ENCODE measurements around the gene PRDX6. TPM values are rescaled to one million over a fixed set of nuclear protein-coding genes. Genes with fewer than 3 reads are reported as not detected.

The PRDX6 gene
- total RNA-seq, 1 donor from 2014 or later = 129 TPM

DNA sequence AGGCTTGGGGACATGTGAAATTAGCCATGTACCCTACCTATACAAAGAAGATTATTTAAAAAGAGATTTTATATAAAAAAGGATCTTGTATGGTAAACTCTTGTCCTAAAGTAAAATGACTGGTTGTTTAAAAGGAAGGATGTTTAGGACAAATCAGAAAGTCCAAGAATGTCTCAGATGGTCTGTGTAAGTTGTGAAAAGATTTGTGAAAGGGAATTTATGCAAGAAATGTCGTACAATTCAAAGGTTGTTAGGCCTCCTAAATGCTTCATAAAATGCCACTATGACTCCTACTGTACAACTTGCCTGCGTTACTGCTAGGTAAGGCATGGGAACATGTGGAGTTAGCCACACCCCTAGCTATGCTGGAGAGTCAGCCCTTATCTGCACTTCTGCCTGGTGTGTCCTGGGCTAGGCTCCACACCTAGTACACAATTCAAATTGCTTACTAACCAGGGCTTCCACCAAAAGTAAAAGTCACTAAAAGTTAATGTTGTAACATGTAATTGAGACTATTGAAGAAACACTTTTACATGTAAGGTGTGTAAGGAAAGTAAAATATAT is 19.7 kb downstream of the PRDX6 start:
- Mint-ChIP-seq H3K27me3 (no peaks in the 10 kb centered on the region), H3K4me3 (no peak overlapping the region), H3K4me1 (no peaks in the 10 kb centered on the region), H3K9me3 (peaks cover 5% of the 10 kb centered on the region), H3K36me3 (ENCODE audit: low read depth) (no peaks in the 10 kb centered on the region), H3K27ac (no peak overlapping the region)
- ChIA-PET CTCF (no interaction called here), POLR2A (no interaction called here)
- TF ChIP-seq, protein P1, sequence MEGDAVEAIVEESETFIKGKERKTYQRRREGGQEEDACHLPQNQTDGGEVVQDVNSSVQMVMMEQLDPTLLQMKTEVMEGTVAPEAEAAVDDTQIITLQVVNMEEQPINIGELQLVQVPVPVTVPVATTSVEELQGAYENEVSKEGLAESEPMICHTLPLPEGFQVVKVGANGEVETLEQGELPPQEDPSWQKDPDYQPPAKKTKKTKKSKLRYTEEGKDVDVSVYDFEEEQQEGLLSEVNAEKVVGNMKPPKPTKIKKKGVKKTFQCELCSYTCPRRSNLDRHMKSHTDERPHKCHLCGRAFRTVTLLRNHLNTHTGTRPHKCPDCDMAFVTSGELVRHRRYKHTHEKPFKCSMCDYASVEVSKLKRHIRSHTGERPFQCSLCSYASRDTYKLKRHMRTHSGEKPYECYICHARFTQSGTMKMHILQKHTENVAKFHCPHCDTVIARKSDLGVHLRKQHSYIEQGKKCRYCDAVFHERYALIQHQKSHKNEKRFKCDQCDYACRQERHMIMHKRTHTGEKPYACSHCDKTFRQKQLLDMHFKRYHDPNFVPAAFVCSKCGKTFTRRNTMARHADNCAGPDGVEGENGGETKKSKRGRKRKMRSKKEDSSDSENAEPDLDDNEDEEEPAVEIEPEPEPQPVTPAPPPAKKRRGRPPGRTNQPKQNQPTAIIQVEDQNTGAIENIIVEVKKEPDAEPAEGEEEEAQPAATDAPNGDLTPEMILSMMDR (IDR thresholded peaks at IDR 0.05) = no peak
- DNase-seq (no peak), ATAC-seq (ENCODE audit: low read depth) (no peak)
- intact Hi-C loops (cut with micrococcal nuclease) = no loop called here

DNA sequence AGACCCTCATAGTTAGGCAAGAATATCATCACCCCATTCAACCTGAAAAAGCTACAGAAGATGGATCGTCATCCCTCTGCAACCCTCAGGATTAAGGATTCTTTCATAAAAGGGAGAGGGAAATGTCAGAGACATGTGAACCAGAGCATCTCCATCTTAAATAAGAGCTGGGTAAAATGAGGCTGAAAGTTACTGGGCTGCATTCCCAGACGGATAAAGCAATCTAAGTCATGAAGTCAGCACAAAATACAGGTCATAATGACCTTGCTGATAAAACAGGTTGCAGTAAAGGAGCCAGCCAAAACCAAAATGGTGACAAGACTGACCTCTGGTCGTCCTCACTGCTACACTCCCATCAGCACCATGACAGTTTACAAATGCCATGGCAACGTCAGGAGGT is 22.6 kb downstream of the PRDX6 start:
- ATAC-seq (ENCODE audit: low read depth) (no peak), DNase-seq (no peak)
- H3K36me3 Mint-ChIP-seq (ENCODE audit: low read depth) = no peaks in the 10 kb centered on the region
- H3K27me3 Mint-ChIP-seq = no peaks in the 10 kb centered on the region
- TF ChIP-seq, protein P1 (IDR thresholded peaks at IDR 0.05) = no peak
- intact Hi-C loops (cut with micrococcal nuclease) = no loop called here
- ChIA-PET POLR2A (no interaction called here), CTCF (no interaction called here)
- H3K9me3 Mint-ChIP-seq = no peaks in the 10 kb centered on the region
- no peaks in the 10 kb centered on the region for H3K4me1 Mint-ChIP-seq
- no peak overlapping the region for H3K4me3 Mint-ChIP-seq
- no peak overlapping the region for H3K27ac Mint-ChIP-seq

DNA sequence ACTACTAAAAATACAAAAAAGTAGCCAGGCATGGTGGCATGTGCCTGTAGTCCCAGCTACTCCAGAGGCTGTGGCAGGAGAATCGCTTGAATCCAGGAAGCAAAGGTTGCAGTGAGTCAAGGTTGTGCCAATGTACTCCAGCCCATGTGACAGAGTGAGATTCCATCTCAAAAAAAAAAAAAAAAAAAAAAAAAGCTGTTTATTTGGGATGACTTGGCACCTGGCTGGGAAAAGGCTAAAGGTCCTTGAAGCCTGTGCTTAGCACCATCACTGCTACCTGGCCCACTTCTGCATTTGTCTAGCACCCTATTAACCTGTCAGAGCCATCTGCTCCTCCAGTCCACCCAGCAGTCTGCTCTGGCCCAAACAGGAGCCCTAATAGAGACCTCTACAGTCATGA is 25.0 kb downstream of the PRDX6 start:
- CTCF ChIA-PET = no interaction called here

DNA sequence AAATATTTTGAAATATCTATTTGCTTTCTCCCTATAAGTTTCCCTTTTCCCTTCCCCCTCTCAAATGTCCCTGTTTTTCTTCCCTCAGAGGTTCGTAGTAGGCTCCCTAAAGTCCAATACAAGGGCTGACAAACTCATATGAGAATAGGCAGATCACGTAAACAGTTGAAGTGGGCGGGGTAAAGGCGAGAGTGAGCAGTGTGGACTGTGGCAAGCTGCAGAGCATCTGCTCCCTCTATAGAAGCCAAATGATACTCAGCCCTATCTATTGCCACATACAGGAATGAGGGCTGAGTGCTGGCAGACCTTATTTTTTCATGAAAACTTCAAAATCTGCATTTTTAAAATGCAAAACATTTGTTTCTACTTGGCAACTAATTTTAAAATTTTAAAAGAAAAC is 26.3 kb downstream of the PRDX6 start:
- Mint-ChIP-seq H3K4me1 (no peaks in the 10 kb centered on the region), H3K9me3 (no peaks in the 10 kb centered on the region), H3K36me3 (ENCODE audit: low read depth) (no peaks in the 10 kb centered on the region), H3K27ac (no peak overlapping the region), H3K4me3 (no peak overlapping the region), H3K27me3 (peaks cover 1% of the 10 kb centered on the region)
- POLR2A ChIA-PET = no interaction called here
- DNase-seq (no peak), ATAC-seq (ENCODE audit: low read depth) (no peak)
- CTCF ChIA-PET = no interaction called here
- TF ChIP-seq, protein P1 (IDR thresholded peaks at IDR 0.05) = no peak
- intact Hi-C loops (cut with micrococcal nuclease) = no loop called here

More for the DNA sequence above, 25.0 kb downstream of the PRDX6 start:
- DNase-seq (no peak), ATAC-seq (ENCODE audit: low read depth) (no peak)
- Mint-ChIP-seq H3K27me3 (peaks cover 1% of the 10 kb centered on the region), H3K27ac (no peak overlapping the region), H3K4me1 (no peaks in the 10 kb centered on the region), H3K9me3 (no peaks in the 10 kb centered on the region), H3K36me3 (ENCODE audit: low read depth) (no peaks in the 10 kb centered on the region), H3K4me3 (no peak overlapping the region)
- intact Hi-C loops (cut with micrococcal nuclease) = no loop called here
- TF ChIP-seq, protein P1 (IDR thresholded peaks at IDR 0.05) = no peak
- POLR2A ChIA-PET = no interaction called here

DNA sequence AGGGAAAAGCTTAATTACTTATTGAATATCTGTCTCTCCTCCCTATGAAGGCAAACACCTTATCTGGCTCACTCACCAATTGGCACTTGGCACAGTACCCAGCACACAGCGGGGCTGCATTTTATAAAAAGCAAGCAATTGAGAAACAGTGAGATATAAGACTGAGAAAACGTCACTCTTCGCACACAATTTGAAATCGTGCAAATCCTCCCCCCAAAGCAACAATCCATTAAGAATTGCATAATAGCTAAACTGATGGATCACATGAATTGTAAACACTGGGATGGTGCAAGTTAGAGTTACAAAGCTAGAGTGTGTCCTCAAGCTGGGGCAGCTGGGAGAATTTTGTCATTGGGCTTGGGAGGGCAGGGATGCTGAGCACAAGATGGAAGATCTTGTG is 27.1 kb downstream of the PRDX6 start:
- TF ChIP-seq, protein P1 (IDR thresholded peaks at IDR 0.05) = no peak
- intact Hi-C loops (cut with micrococcal nuclease) = no loop called here
- H3K9me3 Mint-ChIP-seq = no peaks in the 10 kb centered on the region
- H3K4me1 Mint-ChIP-seq = no peaks in the 10 kb centered on the region
- ChIA-PET POLR2A (no interaction called here), CTCF (no interaction called here)
- H3K4me3 Mint-ChIP-seq = no peak overlapping the region
- DNase-seq (no peak), ATAC-seq (ENCODE audit: low read depth) (no peak)
- peaks cover 1% of the 10 kb centered on the region for H3K27me3 Mint-ChIP-seq
- H3K36me3 Mint-ChIP-seq (ENCODE audit: low read depth) = no peaks in the 10 kb centered on the region
- H3K27ac Mint-ChIP-seq = no peak overlapping the region
